COLO829 (cell line): ENCODE measurements around the gene YIPF3.

Experiments
- DNase-seq: peaks from one replicate; pipeline ENCODE4 v3.0.0; 2012; ENCODE audit warnings: low spot score

YIPF3 gene

DNA sequence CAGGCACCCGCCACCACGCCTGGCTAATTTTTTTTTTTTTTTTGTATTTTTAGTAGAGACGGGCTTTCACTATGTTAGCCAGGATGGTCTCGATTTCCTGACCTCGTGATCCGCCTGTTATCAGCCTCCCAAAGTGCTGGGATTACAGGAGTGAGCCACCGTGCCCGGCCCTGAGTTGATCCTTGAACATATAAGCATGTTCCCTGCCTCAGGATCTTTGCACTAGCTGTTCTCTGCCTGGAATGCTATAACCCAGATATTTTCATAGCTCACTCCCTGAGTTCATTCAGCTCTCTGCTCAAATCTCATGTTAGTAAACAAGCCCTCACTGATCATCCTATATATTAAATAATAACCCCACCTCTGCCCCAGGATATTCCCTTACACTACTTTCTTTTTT is 52.4 kb downstream of the YIPF3 start:
- DNase-seq = no peak

DNA sequence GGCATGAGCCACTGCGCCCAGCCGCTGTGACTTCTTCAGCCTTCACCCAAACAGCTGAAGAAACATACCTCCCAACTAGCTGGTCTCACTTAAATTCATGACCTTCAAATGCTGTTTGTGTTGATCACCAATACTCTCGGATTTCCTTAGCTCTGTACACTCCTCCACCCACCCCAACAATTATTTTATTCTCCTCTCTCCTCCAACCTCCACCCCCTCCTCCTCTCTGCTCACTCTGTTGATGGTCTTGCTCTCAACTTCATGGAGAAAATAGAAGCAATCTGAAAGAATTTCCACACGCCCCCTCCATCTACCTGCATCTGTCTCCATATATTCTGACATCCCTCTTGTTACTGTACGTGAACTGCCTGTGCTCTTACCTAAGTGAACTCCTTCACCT is 54.8 kb downstream of the YIPF3 start:
- no peak for DNase-seq
